Aorta (tissue), 5 donors: ENCODE results near the gene PRR14. TPM values are rescaled to one million over a fixed set of nuclear protein-coding genes. Genes with fewer than 3 reads are reported as not detected.
"Not testable (repeated sequence)": the region's sequence is repeated elsewhere in the genome, so short reads cannot be mapped to it uniquely, and the experiment has no call there.

ENCODE experiments used
- ATAC-seq: fragments of 200-7000 bp; cut with Tn5 transposase; one replicate; pipeline ENCODE4 v1.9.1; 2022; ENCODE audit warnings: moderate library complexity; ENCODE audit not compliant: low FRiP score
- DNase-seq, 2 donors: peaks; one replicate each; pipeline ENCODE4 v3.0.0-alpha.2; 2020
- H3K27ac ChIP-seq, 2 donors: one replicate each; pipeline ENCODE4 v1.5.1; 2013; ENCODE audit warnings: low read length in 2 of 2, mild to moderate bottlenecking in 2 of 2, moderate library complexity in 2 of 2, control low read depth in 1 of 2, inconsistent platforms in 1 of 2, low read depth in 1 of 2
- H3K27me3 ChIP-seq, 2 donors: one replicate each; pipeline ENCODE4 v1.6.1; 2013; ENCODE audit warnings: control low read depth in 1 of 2, low read length in 1 of 2, mild to moderate bottlenecking in 1 of 2, moderate library complexity in 1 of 2; ENCODE audit not compliant: insufficient read depth in 2 of 2, control insufficient read depth in 1 of 2
- H3K36me3 ChIP-seq, 2 donors: one replicate each; pipeline ENCODE4 v1.6.1; 2013; ENCODE audit warnings: control low read depth in 1 of 2, low read length in 1 of 2, mild to moderate bottlenecking in 1 of 2; ENCODE audit not compliant: insufficient read depth in 2 of 2, control insufficient read depth in 1 of 2
- H3K4me1 ChIP-seq, 2 donors: one replicate each; pipeline ENCODE4 v1.6.1; 2013; ENCODE audit warnings: low read length in 2 of 2, control low read depth in 1 of 2, mild to moderate bottlenecking in 1 of 2, moderate library complexity in 1 of 2; ENCODE audit not compliant: insufficient read depth in 2 of 2, control insufficient read depth in 1 of 2
- H3K4me3 ChIP-seq, 2 donors: one replicate each; pipeline ENCODE4 v1.5.1; 2013; ENCODE audit warnings: low read length in 2 of 2, control low read depth in 1 of 2, mild to moderate bottlenecking in 1 of 2
- H3K9me3 ChIP-seq: one replicate; pipeline ENCODE4 v1.6.1; 2013; ENCODE audit warnings: mild to moderate bottlenecking, low read length; ENCODE audit not compliant: control insufficient read depth
- WGBS, 2 donors: extraction: QIAGEN DNeasy Blood & Tissue Kit; methylation state at CpG; one replicate each; pipeline ENCODE4 v1.1.7; 2013; 5-methylcytosine and 5-hydroxymethylcytosine counted together
- intact Hi-C, 2 donors: fragments of 100-400 bp; cut with DNase I; formaldehyde crosslinking; loops; one replicate each; pipeline versions ENCODE4 v1.14.2 to v1.15.0; 2022
- polyA plus RNA-seq, 2 donors: library from polyadenylated mRNA; stranded (reverse); fragments of 200-250 nt; gene quantifications; one replicate each; pipeline ENCODE4 v1.2.3, GENCODE V29; 2013
- total RNA-seq, 2 donors: library from RNA; stranded (reverse); fragmentation: NEBNext Ultra II Directional; extraction: Animal tissue kit (Norgen Biotek cat#: 25700); gene quantifications; one replicate each; pipeline ENCODE4 v1.2.1, GENCODE V29; 2021
- donor health status: healthy with polysubstance abuse.
- donor health status: Bipolar disorder and iron deficiency.
- donor health status: DM: no; HTN: no; CAD: no.
- donor health status: DM: no; HTN: no; CAD: no.
- donor health status: DM: yes; HTN: yes; CAD: no.

The PRR14 gene
- total and polyA plus RNA-seq, 4 donors: 28.2 to 217 (median 51.9) TPM

DNA sequence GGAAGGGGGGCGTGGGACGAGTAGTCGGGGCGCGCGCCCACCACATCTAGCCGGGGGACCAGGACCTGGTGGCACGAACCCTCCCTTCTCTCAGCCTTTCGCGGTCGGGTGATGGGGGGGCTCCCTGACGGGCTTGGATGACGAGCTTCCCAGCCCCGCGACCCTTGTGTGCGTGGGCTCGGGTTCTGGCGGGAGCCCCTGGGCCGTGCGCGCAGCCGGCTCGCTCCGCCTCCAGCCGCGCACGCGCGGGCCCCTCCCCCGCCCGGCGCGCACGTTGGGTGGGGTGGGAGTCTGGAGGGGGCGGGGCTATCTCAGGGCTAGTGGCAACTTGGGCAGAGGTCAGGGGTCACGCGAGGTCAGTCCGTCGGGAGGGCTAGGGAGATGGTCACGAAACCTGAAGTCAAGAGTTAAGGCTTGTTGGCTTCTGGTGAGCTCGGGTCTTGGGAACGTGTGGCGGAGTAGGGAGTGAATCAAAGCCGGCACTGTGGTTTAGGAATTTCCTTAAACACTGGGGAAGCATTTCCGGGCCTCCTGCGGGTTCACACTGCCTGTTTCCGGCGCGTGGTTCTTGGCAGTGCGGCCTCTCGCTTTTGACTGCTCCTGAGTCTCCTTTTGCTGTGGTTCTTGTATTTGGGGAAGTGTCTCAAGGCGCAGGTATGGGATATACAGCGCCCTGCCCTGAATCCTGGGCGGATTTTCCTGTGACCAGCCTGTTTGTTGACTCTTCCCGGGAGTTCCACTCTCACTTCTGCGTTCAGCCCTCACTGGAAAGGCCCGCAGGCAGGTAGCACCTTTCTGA is 48.3 kb downstream of the PRR14 start, which contains the start of gene SRCAP:
Gene SRCAP (plus strand): TSS at position 356 of the 799 bp plus-strand sequence. CDS start 1,654 bp downstream, outside the sequence.
- 1 to 2% methylated on average over 36 to 57 of the region's 57 CpGs for WGBS, 2 donors
- Histone ChIP-seq H3K36me3 (peaks cover 2 to 4% of the 10 kb centered on the region in 2 donors), H3K27ac (peak within 1 kb of the TSS; percentile 85 to 90), H3K27me3 (no peaks in the 10 kb centered on the region), H3K4me1 (peaks cover 0 to 2% of the 10 kb centered on the region in 2 donors), H3K9me3 (no peaks in the 10 kb centered on the region), H3K4me3 (peak within 1 kb of the TSS; percentile 80 to 87)
- intact Hi-C loops: loop anchor here in 1 of 2 donors (2.0 to 5.0 kb wide), 2 partner anchors 40 to 43 kb away; partner anchors contain the start of gene FBRS
- ATAC-seq (peak; percentile 87), DNase-seq (peak; percentile 92 to 96)

GRCh38 chr16:30699615-30700099 is 48.9 kb downstream of the PRR14 start:
- Histone ChIP-seq H3K4me1 (peaks cover 0 to 2% of the 10 kb centered on the region in 2 donors), H3K9me3 (no peaks in the 10 kb centered on the region), H3K36me3 (peaks cover 2 to 6% of the 10 kb centered on the region in 2 donors), H3K27me3 (no peaks in the 10 kb centered on the region), H3K4me3 (peak overlapping the region; percentile 80 to 87), H3K27ac (peak overlapping the region in 1 of 2 donors; percentile 75)
- ATAC-seq (no peak), DNase-seq (no peak)
- 42 to 47% methylated on average over 8 of the region's 8 CpGs for WGBS, 2 donors
- intact Hi-C loops: loop anchor here (2.0 to 5.0 kb wide), 2 partner anchors 41 to 43 kb away; partner anchors contain the start of gene FBRS (in 1 of the 2)

GRCh38 chr16:30700491-30700890 is 49.7 kb downstream of the PRR14 start:
- H3K36me3 ChIP-seq: peaks cover 2 to 6% of the 10 kb centered on the region in 2 donors
- no peak overlapping the region for H3K27ac ChIP-seq
- H3K27me3 ChIP-seq: no peaks in the 10 kb centered on the region
- no peak for DNase-seq
- intact Hi-C loops: loop anchor here in 1 of 2 donors (5.0 kb wide), 1 partner anchor 42 kb away; a partner anchor contains a TSS
- no peak overlapping the region for H3K4me3 ChIP-seq
- no peak for ATAC-seq
- 5 to 10% methylated on average over 9 of the region's 9 CpGs for WGBS, 2 donors
- no peaks in the 10 kb centered on the region for H3K9me3 ChIP-seq
- H3K4me1 ChIP-seq: peaks cover 0 to 2% of the 10 kb centered on the region in 2 donors

GRCh38 chr16:30700971-30701370 is 50.2 kb downstream of the PRR14 start:
- peaks cover 2 to 6% of the 10 kb centered on the region in 2 donors for H3K36me3 ChIP-seq

GRCh38 chr16:30703071-30703470 is 52.3 kb downstream of the PRR14 start:
- DNase-seq, H3K27ac ChIP-seq, H3K4me1 ChIP-seq, H3K9me3 ChIP-seq, H3K36me3 ChIP-seq, ATAC-seq, H3K4me3 ChIP-seq, H3K27me3 ChIP-seq: not testable (repeated sequence)
- intact Hi-C loops: loop anchor here in 1 of 2 donors (5.0 kb wide), 1 partner anchor 39 kb away; a partner anchor contains a TSS
- WGBS, 2 donors: 89 to 92% methylated on average over 12 of the region's 12 CpGs

More at GRCh38 chr16:30700971-30701370, 50.2 kb downstream of the PRR14 start:
- Histone ChIP-seq H3K4me1 (peaks cover 0 to 2% of the 10 kb centered on the region in 2 donors), H3K27me3 (no peaks in the 10 kb centered on the region), H3K27ac (no peak overlapping the region), H3K9me3 (no peaks in the 10 kb centered on the region), H3K4me3 (no peak overlapping the region)
- DNase-seq (no peak), ATAC-seq (no peak)
- intact Hi-C loops: loop anchor here in 1 of 2 donors (5.0 kb wide), 1 partner anchor 41 kb away; a partner anchor contains a TSS
- 76 to 82% methylated on average over 5 of the region's 5 CpGs for WGBS, 2 donors

GRCh38 chr16:30703971-30704370 is 53.2 kb downstream of the PRR14 start:
- no peak overlapping the region for H3K4me3 ChIP-seq
- peak in 1 of 2 donors; percentile 20 for DNase-seq
- WGBS, 2 donors: 90 to 93% methylated on average over 10 of the region's 10 CpGs
- H3K9me3 ChIP-seq: no peaks in the 10 kb centered on the region
- intact Hi-C loops: loop anchor here in 1 of 2 donors (5.0 kb wide), 1 partner anchor 38 kb away; a partner anchor contains a TSS
- ATAC-seq: no peak
- H3K4me1 ChIP-seq: peaks cover 0 to 2% of the 10 kb centered on the region in 2 donors
- H3K27ac ChIP-seq: no peak overlapping the region
- H3K27me3 ChIP-seq: no peaks in the 10 kb centered on the region
- peaks cover 5 to 9% of the 10 kb centered on the region in 2 donors for H3K36me3 ChIP-seq

Other genes starting within 250 kb of the PRR14 start
- 1 to 10 TPM; 6.3 to 7.4 TPM for gene ZNF771, start 243.4 kb upstream of the PRR14 start, total RNA-seq
- gene ZNF771, start 243.4 kb upstream of the PRR14 start, polyA plus RNA-seq: 10 to 100 TPM; 11.4 to 20.5 TPM
- gene DCTPP1, start 220.9 kb upstream of the PRR14 start, total RNA-seq: 10 to 100 TPM; 18.2 to 19.7 TPM
- gene DCTPP1, start 220.9 kb upstream of the PRR14 start, polyA plus RNA-seq: 10 to 100 TPM; 16.6 to 36.3 TPM
- 10 to 100 TPM; 25.1 to 29.3 TPM for gene SEPHS2, start 205.1 kb upstream of the PRR14 start, total RNA-seq
- gene SEPHS2, start 205.1 kb upstream of the PRR14 start, polyA plus RNA-seq: 10 to 100 TPM; 25.2 to 52.3 TPM
- 10 to 100 TPM in 1 of 2 donors, 1 to 10 TPM in 1; 7.9 to 13.8 TPM for gene ITGAL, start 178.2 kb upstream of the PRR14 start, total RNA-seq
- gene ITGAL, start 178.2 kb upstream of the PRR14 start, polyA plus RNA-seq: 10 to 100 TPM in 1 of 2 donors, under 1 TPM in 1; 0.77 to 14.3 TPM
- 10 to 100 TPM; 22.3 to 22.8 TPM for gene ZNF768, start 124.4 kb upstream of the PRR14 start, total RNA-seq
- gene ZNF768, start 124.4 kb upstream of the PRR14 start, polyA plus RNA-seq: 10 to 100 TPM; 29.9 to 40.2 TPM
- 1 to 10 TPM; 9.1 to 9.5 TPM for gene ZNF747, start 116.1 kb upstream of the PRR14 start, total RNA-seq
- 1 to 10 TPM; 5.1 to 8.3 TPM for gene ZNF747, start 116.1 kb upstream of the PRR14 start, polyA plus RNA-seq
- gene ZNF764, start 92.6 kb upstream of the PRR14 start, total RNA-seq: 1 to 10 TPM; 6.4 to 8.5 TPM
- gene ZNF764, start 92.6 kb upstream of the PRR14 start, polyA plus RNA-seq: 1 to 10 TPM; 1.9 to 4.6 TPM
- 10 to 100 TPM in 1 of 2 donors, 1 to 10 TPM in 1; 9.0 to 12.9 TPM for gene ZNF688, start 79.2 kb upstream of the PRR14 start, total RNA-seq
- 10 to 100 TPM; 17.4 to 20.2 TPM for gene ZNF688, start 79.2 kb upstream of the PRR14 start, polyA plus RNA-seq
- gene ZNF785, start 65.3 kb upstream of the PRR14 start, total RNA-seq: 10 to 100 TPM in 1 of 2 donors, 1 to 10 TPM in 1; 8.5 to 21.8 TPM
- 1 to 10 TPM; 3.1 to 8.6 TPM for gene ZNF785, start 65.3 kb upstream of the PRR14 start, polyA plus RNA-seq
- gene ZNF689, start 40.6 kb upstream of the PRR14 start, total RNA-seq: 1 to 10 TPM; 5.7 to 7.1 TPM
- 1 to 10 TPM; 2.9 to 3.3 TPM for gene ZNF689, start 40.6 kb upstream of the PRR14 start, polyA plus RNA-seq
- gene FBRS, start 7.5 kb downstream of the PRR14 start, total RNA-seq: 10 to 100 TPM; 52.7 to 56.0 TPM
- 10 to 100 TPM; 15.3 to 47.2 TPM for gene FBRS, start 7.5 kb downstream of the PRR14 start, polyA plus RNA-seq
- gene SRCAP, start 48.2 kb downstream of the PRR14 start, total RNA-seq: 10 to 100 TPM; 55.0 to 66.2 TPM
- gene SRCAP, start 48.2 kb downstream of the PRR14 start, polyA plus RNA-seq: 10 to 100 TPM in 1 of 2 donors, 1 to 10 TPM in 1; 7.1 to 14.8 TPM
- 10 to 100 TPM; 15.8 to 20.8 TPM for gene PHKG2, start 97.5 kb downstream of the PRR14 start, total RNA-seq
- gene PHKG2, start 97.5 kb downstream of the PRR14 start, polyA plus RNA-seq: 10 to 100 TPM; 12.3 to 36.0 TPM
- 1 to 10 TPM in 1 of 2 donors, under 1 TPM in 1; 0.52 to 2.7 TPM for gene CFAP119, start 111.1 kb downstream of the PRR14 start, total RNA-seq
- gene CFAP119, start 111.1 kb downstream of the PRR14 start, polyA plus RNA-seq: 1 to 10 TPM in 1 of 2 donors, under 1 TPM in 1; 0.88 to 9.8 TPM
- 10 to 100 TPM; 73.9 to 90.2 TPM for gene RNF40, start 111.4 kb downstream of the PRR14 start, total RNA-seq
- 10 to 100 TPM; 22.7 to 59.5 TPM for gene RNF40, start 111.4 kb downstream of the PRR14 start, polyA plus RNA-seq
- gene ZNF629, start 136.2 kb downstream of the PRR14 start, total RNA-seq: 10 to 100 TPM; 11.8 to 13.4 TPM
- 1 to 10 TPM; 2.1 to 6.7 TPM for gene ZNF629, start 136.2 kb downstream of the PRR14 start, polyA plus RNA-seq
- 10 to 100 TPM; 30.2 to 33.9 TPM for gene BCL7C, start 243.1 kb downstream of the PRR14 start, total RNA-seq
- gene BCL7C, start 243.1 kb downstream of the PRR14 start, polyA plus RNA-seq: 10 to 100 TPM; 54.8 to 60.7 TPM
- gene CTF1, start 245.7 kb downstream of the PRR14 start, total RNA-seq: 1 to 10 TPM; 6.2 to 7.2 TPM
- 1 to 10 TPM; 6.4 to 7.9 TPM for gene CTF1, start 245.7 kb downstream of the PRR14 start, polyA plus RNA-seq